NCI-H345 (cell line): Measurements from ENCODE around the gene SLCO4C1.

ENCODE experiments used
- DNase-seq: peaks from one replicate; lab custom pipeline; 2025; lab: John Stamatoyannopoulos, UW

Gene SLCO4C1

DNA sequence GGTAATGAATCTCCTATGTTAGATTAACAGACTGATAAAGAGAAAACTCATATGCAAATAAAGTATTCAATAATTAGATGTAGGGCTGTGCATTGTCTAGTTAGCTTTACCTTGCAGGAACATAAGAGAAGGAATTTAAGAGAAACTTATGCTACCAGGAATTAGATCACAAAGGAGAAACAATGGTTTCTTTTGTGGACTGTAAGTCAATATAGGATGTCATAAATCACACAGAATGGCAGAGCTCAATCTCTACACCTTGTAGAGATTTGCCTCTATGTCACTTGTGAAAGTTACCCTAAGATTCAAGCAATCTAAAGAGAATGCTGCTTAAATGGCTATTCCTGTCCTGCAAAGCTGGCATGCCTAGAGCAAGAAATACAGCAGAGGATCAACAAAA is 26.0 kb downstream of the SLCO4C1 start:
- DNase-seq: no peak

DNA sequence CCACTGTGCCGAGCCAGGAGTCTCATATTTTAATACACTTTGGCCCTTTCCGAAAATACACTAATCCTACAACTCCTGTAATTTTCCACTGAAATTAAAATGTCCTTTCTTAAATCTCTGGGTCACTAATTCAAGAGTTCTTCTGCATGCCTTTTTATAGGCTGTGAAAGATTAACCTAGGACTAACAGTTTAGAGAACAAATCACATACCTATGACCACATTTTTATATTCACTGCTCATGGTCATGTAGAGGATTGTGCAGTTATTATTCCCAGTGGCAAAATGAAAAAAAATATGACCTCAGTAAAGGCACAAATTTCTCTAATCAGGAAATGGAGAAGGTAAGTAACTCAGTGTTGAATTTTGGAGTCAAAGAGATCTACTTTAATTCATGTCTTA is 33.4 kb downstream of the SLCO4C1 start:
- no peak for DNase-seq

GRCh38 chr5:102249381-102249780 is 46.7 kb downstream of the SLCO4C1 start:
- DNase-seq: no peak

DNA sequence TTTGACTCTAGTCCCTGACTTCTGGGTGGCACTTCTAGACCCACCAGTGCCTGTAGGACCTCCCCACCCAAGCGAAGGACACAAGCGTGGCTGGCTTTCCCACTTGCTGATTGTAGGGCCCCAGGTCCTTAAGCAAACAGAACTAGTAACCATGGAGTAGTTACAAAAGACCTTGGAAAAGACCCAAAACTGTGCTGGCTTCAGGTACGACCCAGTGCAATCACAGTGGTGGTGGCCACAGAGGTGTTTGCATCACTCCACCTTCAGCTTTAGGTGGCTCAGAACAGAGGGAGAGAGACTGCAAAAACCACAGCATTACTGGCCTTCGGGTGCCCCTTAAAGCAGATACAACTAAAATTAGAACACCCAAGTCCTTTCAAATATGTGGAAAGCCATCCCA is 52.9 kb downstream of the SLCO4C1 start:
- no peak for DNase-seq

DNA sequence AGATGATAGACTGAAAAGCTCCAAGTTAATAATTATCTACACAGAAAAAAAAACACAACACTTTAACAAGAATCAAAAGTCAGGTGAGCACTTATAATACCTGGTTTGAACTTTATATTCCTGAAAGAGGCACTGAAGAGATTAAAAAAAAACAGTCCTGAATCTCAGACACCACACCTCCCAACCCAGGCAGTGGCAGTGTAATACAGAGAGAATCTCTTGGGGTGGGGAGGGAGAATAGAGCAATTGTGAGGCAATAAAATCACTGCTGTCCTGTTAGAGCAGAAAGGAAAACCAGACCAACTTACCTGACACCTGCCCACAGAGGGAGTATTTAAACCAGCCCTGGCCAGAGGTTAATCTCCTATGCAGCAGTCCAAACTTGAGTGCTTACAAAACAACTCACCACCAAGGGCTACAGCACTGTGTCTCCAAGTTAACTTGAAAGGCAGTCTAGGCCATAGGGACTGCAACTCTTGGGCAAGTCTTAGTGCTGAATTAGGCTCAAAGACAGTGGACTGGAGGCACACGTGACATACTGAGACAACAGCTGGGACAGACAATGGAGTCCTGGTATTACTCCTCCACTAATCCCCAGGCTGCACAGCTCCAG is 54.2 kb downstream of the SLCO4C1 start:
- DNase-seq: no peak

GRCh38 chr5:102231693-102232619 is 64.1 kb downstream of the SLCO4C1 start:
- no peak for DNase-seq

DNA sequence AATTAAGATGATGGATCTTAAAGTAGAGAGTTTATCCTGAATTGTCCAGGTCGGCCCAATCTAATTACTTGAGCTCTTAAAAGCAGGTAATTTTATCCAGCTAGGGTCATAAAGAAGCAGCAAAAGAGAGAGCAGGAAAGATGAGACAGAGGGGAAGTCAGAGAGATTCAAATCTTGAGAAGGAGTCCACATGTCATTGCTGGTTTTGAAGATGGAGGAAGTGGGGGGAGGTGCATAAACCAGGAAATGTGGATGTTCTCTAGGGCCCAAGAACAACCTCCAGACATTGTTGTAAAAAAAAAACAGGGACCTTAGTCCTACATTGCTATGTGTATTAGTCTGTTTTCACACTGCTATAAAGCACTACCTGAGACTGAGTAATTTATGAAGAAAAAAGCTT is 66.4 kb downstream of the SLCO4C1 start:
- no peak for DNase-seq

DNA sequence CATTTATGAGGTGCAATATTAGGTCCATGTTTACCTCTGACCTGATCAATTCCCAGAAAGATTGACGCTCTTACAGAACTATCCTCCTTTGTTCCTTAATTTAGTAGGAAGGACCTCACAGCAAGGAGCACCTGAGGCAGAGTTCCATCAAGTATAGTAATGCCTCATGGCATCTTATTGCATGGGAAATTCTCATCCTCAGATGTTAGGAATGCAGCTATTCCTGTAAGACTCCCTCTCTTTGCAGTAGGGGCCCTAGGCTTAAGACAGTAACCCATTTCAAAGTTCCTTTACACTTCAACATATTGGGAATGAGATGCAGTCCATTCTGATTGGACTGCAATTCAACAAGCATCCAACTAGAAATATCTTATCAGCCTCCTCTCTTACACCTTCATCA is 69.8 kb downstream of the SLCO4C1 start:
- no peak for DNase-seq

DNA sequence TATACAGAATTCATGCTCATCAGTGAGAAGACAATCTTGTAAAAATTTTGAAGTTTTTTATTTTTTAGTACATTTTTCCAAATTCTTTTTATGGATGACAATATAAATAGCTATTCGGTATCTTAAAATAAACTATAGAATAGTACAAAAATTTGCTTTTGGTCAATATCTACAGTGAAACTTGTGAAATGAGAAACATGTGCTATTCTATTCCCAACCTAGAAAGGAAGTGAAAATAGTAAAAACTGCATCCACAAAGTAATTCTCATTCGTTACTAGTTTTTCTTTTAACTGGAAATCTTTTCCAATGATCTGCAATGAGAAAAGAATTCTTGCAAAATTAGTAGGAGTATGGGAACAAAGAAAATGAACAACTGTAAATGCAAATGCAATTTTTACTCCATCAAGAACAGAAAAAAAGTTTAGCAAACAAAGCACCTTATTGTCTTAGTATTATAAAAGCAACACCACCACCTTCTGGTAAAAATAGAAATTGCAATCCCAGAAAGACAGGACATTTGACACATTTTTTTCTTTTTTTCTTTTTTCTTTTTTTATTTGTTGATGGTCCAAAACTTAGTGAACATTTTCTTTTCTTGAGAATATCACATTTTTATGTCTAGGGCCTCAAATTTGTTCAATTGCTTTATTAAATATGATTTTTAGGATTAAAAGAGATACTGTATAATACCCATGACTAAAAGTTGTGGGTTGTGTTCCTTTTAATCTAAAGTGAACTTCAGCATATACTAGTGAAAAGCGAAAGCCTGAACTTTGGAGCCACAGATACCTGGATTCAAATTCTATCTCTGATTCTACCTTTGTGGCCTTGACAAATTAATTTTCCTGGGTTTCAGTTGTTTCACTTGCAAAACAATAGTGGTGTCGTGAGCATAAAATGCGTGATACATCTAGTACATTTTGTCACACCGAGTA is 72.3 kb downstream of the SLCO4C1 start:
- peak; percentile 56 for DNase-seq

- DNase-seq: peak; percentile 83
Observed at GRCh38 chr5:102222772-102223171, 73.3 kb downstream of the SLCO4C1 start.

DNA sequence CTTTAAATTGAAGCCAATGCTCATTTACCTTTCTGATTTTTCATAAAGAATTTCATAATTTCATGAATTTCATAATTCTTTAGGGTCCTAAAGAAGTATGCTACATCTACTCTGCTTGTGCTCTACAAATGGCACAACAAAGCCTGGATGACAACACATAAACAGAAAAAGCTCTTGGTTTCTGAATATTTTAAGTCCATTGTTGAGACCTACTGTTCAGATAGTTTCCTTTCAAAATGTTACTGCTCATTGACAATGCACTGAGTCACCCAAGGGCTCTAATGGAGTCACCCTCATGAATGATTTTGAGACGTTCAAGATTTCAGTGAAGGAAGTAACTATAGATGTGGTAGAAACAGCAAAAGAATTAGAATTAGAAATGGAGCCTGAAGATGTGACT is 74.1 kb downstream of the SLCO4C1 start:
- no peak for DNase-seq

- peak; percentile 14 for DNase-seq
Observed at GRCh38 chr5:102218159-102218558, 77.9 kb downstream of the SLCO4C1 start.

DNA sequence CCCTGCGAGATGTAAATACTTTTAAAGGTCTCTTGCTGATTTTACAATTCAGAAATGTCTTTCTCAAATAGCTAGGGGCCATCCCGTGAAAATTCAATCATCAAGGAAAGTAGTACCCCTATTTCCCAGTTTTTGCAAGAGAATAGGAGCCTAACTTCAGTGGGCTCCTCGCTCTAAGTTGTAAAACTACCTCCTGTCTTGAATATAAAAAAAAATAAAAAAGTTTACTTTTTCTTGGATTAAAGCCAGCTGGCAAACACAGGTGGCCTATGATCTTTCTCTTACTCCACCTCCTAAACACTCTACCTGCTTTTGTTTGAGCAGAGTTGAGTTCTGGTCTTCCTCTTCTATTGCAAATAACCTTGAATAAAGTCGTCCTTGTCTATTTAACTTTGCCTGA is 79.4 kb downstream of the SLCO4C1 start:
- DNase-seq: peak; percentile 37

DNA sequence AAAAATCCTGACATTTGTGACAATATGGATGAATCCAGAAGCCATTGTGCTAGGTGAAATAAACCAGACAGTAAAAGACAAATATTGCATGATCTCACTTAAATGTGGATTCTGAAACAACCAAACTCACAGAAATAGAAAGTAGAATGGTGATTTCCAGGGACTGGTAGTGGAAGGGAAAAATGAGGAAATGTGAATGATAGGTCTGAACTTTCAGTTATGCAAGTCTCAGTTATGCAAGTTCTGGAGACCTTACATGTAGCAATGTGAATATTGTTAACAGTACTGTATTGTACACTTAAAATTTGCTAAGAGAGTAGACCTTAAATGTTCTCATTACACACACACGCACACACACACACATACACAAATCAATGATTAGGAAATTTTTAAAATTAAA is 84.9 kb downstream of the SLCO4C1 start:
- DNase-seq: no peak

DNA sequence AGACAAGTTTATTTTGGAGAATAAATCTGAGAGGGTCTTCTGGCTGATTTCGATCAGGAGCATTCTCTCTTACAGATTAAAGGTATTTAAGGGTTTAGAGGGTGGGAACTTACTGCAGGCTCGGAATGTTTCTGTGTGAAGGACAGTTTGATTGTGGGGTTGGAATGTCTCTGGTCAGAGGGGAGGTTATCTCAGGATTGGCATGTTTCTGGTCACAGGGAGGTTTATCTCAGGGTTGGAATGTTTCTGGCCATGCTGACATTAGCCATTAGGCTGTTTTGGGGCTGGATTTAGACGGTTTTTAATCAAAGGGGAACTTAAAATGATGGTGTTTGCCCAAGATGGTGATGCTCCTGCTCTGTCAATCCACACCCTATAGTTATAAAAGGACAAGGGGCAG is 95.2 kb downstream of the SLCO4C1 start:
- no peak for DNase-seq

GRCh38 chr5:102196481-102196880 is 99.6 kb downstream of the SLCO4C1 start:
- no peak for DNase-seq
